ENCODE results near the gene SPATA32.

- TF ChIP-seq CTCF (IDR thresholded peaks at IDR 0.05) (no peak), EP300 (IDR thresholded peaks at IDR 0.05) (no peak), POLR2A (IDR thresholded peaks at IDR 0.05) (no peak)
Observed at GRCh38 chr17:45286286-45286685, 24.4 kb upstream of the SPATA32 start.

All from ovary (tissue), 3 donors.